ENCODE measurements around the gene IFITM10.

GRCh38 chr11:1694846-1695547 lies 55.4 kb downstream of the IFITM10 start:
- no peak for TF ChIP-seq POLR2A (IDR thresholded peaks at IDR 0.05; ENCODE audit: low read depth, low read length)
- TF ChIP-seq SPI1 (IDR thresholded peaks at IDR 0.05; ENCODE audit: low read depth, low read length) = no peak

Measured in GM12891 (cell line).